Right renal pelvis (tissue), 4 donors: Measurements from ENCODE around the gene RXYLT1. TPM values are rescaled to one million over a fixed set of nuclear protein-coding genes. Genes with fewer than 3 reads are reported as not detected.
A peak's percentile ranks its signal among the peaks of the same experiment; 100 is the strongest.
"Not testable (repeated sequence)": the region's sequence is repeated elsewhere in the genome, so short reads cannot be mapped to it uniquely, and the experiment has no call there.

ENCODE experiments used
- DNase-seq, 4 donors: peaks; one replicate each; pipeline ENCODE4 v3.0.0-alpha.2; 2013; ENCODE audit warnings: low read depth in 4 of 4, low spot score in 3 of 4, missing footprints in 1 of 4
- polyA plus RNA-seq, 4 donors: library from polyadenylated mRNA; unstranded; fragments of 120-200 nt; gene quantifications; one replicate each; pipeline ENCODE4 v1.2.1, GENCODE V29; 2013; ENCODE audit not compliant: insufficient read length in 4 of 4

The RXYLT1 gene
- polyA plus RNA-seq, 4 donors: 31.6 to 39.1 (median 34.7) TPM

GRCh38 chr12:63841571-63841970, 61.9 kb downstream of the RXYLT1 start:
- no peak for DNase-seq

GRCh38 chr12:63842750-63843149, 63.0 kb downstream of the RXYLT1 start:
- not testable (repeated sequence) for DNase-seq

GRCh38 chr12:63843254-63843720, 63.6 kb downstream of the RXYLT1 start:
- DNase-seq: no peak

DNA sequence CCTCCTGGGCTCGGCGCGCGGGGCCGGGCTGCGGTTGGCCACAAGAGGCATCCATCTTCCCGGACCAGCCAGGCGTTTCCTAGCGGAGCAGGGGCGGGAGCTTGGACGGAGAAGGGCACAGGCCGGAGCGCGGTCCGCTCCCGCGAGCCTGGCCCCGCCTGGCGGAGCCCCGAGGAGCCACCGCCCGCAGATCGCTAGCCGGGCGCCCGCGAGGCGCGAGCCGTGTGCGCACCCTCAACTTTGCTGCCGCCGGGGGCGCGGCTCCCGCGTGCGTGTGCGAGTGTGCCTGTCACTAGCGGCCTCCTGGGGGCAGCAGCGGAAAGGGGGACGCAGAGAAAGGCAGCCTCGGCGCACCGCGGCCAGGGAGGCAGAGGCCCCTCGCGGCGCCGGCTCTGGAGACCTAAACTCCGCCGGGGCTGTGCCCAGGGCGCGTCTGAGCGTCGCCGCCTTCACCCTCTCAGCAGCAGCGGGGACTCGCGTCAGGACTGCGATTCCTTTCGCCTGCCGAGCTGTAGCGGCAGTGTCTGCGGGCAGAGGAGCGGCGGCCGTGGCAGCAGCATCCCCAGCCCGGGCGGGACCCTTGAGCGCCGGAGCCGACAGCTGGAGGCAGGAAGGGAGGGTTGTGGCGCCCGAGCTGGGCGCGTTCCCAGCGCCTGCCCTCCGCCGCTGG, 64.1 kb downstream of the RXYLT1 start:
- DNase-seq: peak; percentile 82 to 91 (median 86)

DNA sequence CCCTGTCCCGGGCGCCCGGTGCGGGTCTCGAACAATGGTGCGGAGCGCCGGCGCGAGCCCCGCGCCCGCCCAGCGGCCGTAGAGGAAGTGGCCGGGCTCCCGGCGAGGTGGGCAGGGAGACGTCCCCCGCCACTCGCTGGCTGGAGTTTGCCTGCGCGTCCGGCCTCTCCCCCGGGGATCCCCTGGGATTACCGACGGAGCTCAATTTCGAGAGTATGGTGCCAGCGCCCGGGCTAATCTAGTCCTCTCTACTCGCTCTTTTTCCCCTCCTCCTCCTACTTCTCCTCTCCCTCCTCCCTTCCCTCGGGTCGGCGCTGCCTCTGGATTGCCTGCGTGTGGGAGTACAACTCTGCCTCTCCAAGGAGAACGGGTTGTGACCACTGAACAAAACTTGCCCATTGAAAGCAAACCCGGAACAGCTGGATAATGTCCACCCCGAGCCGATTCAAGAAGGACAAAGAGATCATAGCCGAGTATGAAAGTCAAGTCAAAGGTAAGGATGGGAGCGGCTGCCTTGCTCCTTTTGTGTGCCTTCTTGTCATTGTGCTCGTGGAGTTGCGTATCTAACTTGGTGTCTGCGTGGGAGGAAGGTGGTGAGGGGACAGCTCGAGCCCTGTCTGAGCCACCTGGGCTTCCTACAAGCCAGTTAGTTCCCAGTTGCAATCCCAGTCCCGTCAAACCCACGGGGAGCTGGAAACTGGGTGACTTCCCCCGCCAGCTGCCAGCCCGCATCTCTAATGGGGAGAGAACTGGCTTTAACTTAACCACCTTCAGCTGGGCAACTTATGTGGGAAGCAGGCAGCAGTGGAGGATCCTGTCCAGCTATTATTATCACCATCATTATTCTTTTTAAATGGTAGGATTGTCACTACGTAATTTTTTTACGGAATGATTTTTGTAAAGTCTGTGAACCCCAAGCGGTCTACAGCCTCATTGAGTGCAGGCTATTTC, 65.0 kb downstream of the RXYLT1 start, which contains the start of gene SRGAP1:
Gene SRGAP1 (plus strand): TSS at position 310 of the 951 bp plus-strand sequence. CDS start 117 bp downstream, at position 427.
- peak in 3 of 4 donors; percentile 65 to 78 (median 74) for DNase-seq

- DNase-seq: no peak
Measured at GRCh38 chr12:63845726-63846125, 66.0 kb downstream of the RXYLT1 start.

- no peak for DNase-seq
Measured at GRCh38 chr12:63846238-63846967, 66.7 kb downstream of the RXYLT1 start.

DNA sequence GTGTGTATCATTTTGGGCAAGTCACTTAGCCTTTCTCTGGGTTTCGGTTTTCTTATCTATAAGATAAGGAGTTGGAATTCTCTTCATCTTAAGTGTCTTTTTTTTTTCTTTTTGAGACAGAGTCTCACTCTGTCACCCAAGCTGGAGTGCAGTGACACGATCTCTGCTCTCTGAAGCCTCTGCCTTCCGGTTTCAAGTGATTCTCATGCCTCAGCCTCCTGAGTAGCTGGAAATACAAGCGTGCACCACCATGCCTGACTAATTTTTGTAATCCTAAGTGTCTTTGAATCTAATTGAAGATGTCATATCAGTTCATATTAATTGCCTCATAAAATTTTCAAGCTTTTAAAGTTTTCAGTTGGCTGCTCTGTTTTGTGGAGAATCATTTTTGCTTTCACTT, 68.7 kb downstream of the RXYLT1 start:
- no peak for DNase-seq

GRCh38 chr12:63849106-63849620, 69.5 kb downstream of the RXYLT1 start:
- no peak for DNase-seq

GRCh38 chr12:63849641-63850040, 69.9 kb downstream of the RXYLT1 start:
- no peak for DNase-seq

- no peak for DNase-seq
Measured at GRCh38 chr12:63853978-63854377, 74.3 kb downstream of the RXYLT1 start.

GRCh38 chr12:63855299-63855698, 75.6 kb downstream of the RXYLT1 start:
- DNase-seq: no peak

- DNase-seq: no peak
Measured at GRCh38 chr12:63857771-63858670, 78.3 kb downstream of the RXYLT1 start.

Other genes starting within 250 kb of the RXYLT1 start
- gene DPY19L2, start 111.4 kb upstream of the RXYLT1 start, polyA plus RNA-seq: 10 to 100 TPM; 35.4 to 65.5 (median 39.7) TPM
- 10 to 100 TPM; 18.3 to 23.7 (median 21.9) TPM for gene SRGAP1, start 64.8 kb downstream of the RXYLT1 start, polyA plus RNA-seq